ENCODE data around the gene ZHX3.

DNA sequence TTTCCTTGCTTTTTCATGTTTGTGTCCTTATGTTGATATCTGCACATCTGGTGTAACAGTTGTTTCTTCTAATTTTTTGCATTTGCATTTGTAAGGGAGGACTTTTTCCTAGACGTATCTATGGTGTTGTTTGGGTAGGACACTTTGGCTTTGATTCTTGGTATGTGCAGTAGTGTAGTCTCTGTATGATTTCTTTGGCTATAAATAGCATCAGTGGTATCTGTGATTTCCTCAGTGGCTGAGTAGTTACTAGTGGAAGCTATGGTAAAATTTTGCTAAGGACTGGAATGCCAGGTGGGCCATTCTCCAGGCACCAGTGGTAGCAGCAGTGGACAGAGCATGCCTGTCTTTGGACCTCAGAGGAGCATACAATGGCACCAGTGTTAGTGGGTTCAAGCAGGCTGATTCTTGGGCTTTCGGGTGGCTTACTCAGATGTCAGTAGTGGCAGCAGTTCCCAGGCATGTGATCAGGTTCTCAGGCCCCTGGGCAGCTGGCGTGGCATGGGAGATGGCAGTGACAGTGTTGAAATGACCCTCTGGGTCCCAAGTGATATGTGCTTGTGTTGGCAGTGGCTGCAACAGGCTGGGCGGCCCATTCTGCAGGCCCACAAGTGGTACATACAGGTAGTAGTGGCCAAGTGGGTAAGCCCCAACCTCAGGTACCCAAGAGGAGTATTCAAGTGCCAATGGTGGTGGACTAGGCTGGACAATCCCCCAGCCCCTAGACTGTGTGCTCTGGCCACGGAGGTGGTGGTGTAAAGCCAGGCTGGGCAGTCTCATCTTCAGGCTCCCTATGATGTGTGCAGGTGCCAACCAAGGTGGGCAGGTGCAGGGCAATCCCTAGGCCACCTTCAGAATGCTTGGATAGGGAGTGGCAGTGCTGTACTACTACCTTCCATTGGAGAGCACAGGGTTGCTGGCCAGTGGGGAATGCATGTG is 125.7 kb downstream of the ZHX3 start:
- no peak for TF ChIP-seq CTCF (conservative IDR thresholded peaks at IDR 0.05; ENCODE audit: low read depth, low read length)
- no peak for TF ChIP-seq CEBPB (IDR thresholded peaks at IDR 0.05; ENCODE audit: low read depth, low read length)
- no peak for TF ChIP-seq MAFK (IDR thresholded peaks at IDR 0.05; ENCODE audit: low read depth, low read length)
- TF ChIP-seq POLR2A (IDR thresholded peaks at IDR 0.05; ENCODE audit: low read depth, low read length), result no peak
- TF ChIP-seq MAZ (IDR thresholded peaks at IDR 0.05; ENCODE audit: borderline replicate concordance, low read depth, low read length), result no peak
- no peak for TF ChIP-seq SMC3 (IDR thresholded peaks at IDR 0.05; ENCODE audit: low read depth, low read length)
- TF ChIP-seq RAD21 (IDR thresholded peaks at IDR 0.05; ENCODE audit: low read length), result no peak
- TF ChIP-seq CHD1 (IDR thresholded peaks at IDR 0.05; ENCODE audit: low read depth, low read length), result no peak
- no peak for TF ChIP-seq RCOR1 (IDR thresholded peaks at IDR 0.05; ENCODE audit: insufficient replicate concordance, low read length)
- no peak for TF ChIP-seq USF2 (IDR thresholded peaks at IDR 0.05; ENCODE audit: low read depth, low read length)
- TF ChIP-seq NFE2L2 (IDR thresholded peaks at IDR 0.05; ENCODE audit: low read depth, low read length), result no peak
- no peak for TF ChIP-seq FOS (IDR thresholded peaks at IDR 0.05; ENCODE audit: low read depth, low read length)
- TF ChIP-seq RFX5 (IDR thresholded peaks at IDR 0.05; ENCODE audit: low read depth, low read length), result no peak
- TF ChIP-seq ELK1 (IDR thresholded peaks at IDR 0.05; ENCODE audit: borderline replicate concordance, low read depth, low read length), result no peak
